Measurements from ENCODE around the gene MAPK11.
"Not testable (repeated sequence)": the region's sequence is repeated elsewhere in the genome, so short reads cannot be mapped to it uniquely, and the experiment has no call there.

- TF ChIP-seq, protein P1, sequence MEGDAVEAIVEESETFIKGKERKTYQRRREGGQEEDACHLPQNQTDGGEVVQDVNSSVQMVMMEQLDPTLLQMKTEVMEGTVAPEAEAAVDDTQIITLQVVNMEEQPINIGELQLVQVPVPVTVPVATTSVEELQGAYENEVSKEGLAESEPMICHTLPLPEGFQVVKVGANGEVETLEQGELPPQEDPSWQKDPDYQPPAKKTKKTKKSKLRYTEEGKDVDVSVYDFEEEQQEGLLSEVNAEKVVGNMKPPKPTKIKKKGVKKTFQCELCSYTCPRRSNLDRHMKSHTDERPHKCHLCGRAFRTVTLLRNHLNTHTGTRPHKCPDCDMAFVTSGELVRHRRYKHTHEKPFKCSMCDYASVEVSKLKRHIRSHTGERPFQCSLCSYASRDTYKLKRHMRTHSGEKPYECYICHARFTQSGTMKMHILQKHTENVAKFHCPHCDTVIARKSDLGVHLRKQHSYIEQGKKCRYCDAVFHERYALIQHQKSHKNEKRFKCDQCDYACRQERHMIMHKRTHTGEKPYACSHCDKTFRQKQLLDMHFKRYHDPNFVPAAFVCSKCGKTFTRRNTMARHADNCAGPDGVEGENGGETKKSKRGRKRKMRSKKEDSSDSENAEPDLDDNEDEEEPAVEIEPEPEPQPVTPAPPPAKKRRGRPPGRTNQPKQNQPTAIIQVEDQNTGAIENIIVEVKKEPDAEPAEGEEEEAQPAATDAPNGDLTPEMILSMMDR (IDR thresholded peaks at IDR 0.05), result peak in 1 of 5 experiments; percentile 15
- TF ChIP-seq POLR2A (IDR thresholded peaks at IDR 0.05), result not testable (repeated sequence)
Observed at GRCh38 chr22:50273352-50273751, 3.2 kb upstream of the MAPK11 start.

Data from transverse colon (tissue), 3 donors.